Stimulated activated CD4-positive, alpha-beta T cell treated with anti-CD3 and anti-CD28 coated beads, Interleukin-12 subunit alpha, Interleukin-12 subunit beta, amount 100 ng/mL, for 24 hours (primary cell): Measurements from ENCODE around the gene POFUT1.

Experiments
- DNase-seq, 2 experiments: peaks; one replicate each; pipeline ENCODE4 v3.0.0-alpha.2; 2020; ENCODE audit warnings: low read depth in 2 of 2

Gene POFUT1

GRCh38 chr20:32277361-32278198, 69.9 kb downstream of the POFUT1 start, which contains the start of gene KIF3B:
Gene KIF3B, plus strand, starts transcription at chr20:32277651. Its CDS starts 32,127 bp downstream, at chr20:32309778.
- DNase-seq, result peak; percentile 81 to 83

GRCh38 chr20:32278199-32278643, 70.5 kb downstream of the POFUT1 start:
- no peak for DNase-seq

- DNase-seq, result no peak
Measured at GRCh38 chr20:32281711-32282110, 74.0 kb downstream of the POFUT1 start.

GRCh38 chr20:32282461-32282860, 74.8 kb downstream of the POFUT1 start:
- no peak for DNase-seq

- DNase-seq, result no peak
Measured at GRCh38 chr20:32285082-32285620, 77.5 kb downstream of the POFUT1 start.

GRCh38 chr20:32285621-32286371, 78.1 kb downstream of the POFUT1 start:
- peak; percentile 17 to 20 for DNase-seq

GRCh38 chr20:32287231-32287638, 79.6 kb downstream of the POFUT1 start:
- no peak for DNase-seq
